ENCODE measurements around the gene TATDN2. TPM values are rescaled to one million over a fixed set of nuclear protein-coding genes. Genes with fewer than 3 reads are reported as not detected.

The TATDN2 gene, protein sequence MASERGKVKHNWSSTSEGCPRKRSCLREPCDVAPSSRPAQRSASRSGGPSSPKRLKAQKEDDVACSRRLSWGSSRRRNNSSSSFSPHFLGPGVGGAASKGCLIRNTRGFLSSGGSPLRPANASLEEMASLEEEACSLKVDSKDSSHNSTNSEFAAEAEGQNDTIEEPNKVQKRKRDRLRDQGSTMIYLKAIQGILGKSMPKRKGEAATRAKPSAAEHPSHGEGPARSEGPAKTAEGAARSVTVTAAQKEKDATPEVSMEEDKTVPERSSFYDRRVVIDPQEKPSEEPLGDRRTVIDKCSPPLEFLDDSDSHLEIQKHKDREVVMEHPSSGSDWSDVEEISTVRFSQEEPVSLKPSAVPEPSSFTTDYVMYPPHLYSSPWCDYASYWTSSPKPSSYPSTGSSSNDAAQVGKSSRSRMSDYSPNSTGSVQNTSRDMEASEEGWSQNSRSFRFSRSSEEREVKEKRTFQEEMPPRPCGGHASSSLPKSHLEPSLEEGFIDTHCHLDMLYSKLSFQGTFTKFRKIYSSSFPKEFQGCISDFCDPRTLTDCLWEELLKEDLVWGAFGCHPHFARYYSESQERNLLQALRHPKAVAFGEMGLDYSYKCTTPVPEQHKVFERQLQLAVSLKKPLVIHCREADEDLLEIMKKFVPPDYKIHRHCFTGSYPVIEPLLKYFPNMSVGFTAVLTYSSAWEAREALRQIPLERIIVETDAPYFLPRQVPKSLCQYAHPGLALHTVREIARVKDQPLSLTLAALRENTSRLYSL
- 14.0 TPM for total RNA-seq

DNA sequence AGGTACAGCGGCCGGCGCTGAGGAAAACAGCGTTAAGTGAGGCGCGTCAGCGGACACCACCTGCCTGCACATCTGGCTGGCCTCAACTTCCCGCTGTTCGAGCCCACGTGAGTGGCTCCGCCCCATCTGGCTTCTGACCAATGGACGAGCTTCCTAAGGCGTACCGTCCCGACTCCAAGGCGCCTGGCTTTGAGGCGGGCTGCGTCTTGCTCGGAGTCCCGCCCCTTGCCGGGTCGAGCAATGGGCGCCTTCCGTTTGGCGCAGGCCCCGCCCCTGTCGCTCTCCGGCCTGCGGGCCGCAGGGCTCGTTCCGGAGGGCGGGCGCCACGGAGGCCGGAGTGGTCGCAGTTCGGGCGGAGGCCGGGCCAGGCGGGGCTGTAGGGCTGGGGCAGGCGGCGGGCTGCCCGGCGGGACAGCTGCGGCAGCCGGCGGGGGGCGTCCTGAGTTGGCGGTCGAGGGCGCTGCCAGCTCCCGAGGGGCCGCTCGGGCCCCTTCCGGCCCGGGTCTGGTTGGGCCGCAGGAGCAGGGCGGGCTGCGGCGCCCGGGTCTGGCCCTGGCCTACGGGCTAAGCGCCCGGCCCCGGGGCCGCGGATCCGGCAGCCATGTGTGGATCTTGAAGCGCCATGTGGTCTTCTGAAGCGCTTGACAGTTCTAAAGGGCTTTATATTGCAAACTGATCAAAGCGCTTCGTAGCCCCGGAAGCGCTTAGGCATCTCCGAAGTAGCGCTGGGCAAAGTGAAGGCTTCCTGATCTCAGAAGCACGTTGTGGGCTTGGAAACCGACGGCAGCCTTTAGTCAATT lies at the start of gene TATDN2:
Gene TATDN2, plus strand, starts transcription at position 276 of the 800 bp plus-strand sequence. CDS start 742 bp downstream, outside the sequence.
- DNase-seq (ENCODE audit: low read depth in 2 of 3, low spot score in 2 of 3) = peak; percentile 82 to 94 (median 91)

DNA sequence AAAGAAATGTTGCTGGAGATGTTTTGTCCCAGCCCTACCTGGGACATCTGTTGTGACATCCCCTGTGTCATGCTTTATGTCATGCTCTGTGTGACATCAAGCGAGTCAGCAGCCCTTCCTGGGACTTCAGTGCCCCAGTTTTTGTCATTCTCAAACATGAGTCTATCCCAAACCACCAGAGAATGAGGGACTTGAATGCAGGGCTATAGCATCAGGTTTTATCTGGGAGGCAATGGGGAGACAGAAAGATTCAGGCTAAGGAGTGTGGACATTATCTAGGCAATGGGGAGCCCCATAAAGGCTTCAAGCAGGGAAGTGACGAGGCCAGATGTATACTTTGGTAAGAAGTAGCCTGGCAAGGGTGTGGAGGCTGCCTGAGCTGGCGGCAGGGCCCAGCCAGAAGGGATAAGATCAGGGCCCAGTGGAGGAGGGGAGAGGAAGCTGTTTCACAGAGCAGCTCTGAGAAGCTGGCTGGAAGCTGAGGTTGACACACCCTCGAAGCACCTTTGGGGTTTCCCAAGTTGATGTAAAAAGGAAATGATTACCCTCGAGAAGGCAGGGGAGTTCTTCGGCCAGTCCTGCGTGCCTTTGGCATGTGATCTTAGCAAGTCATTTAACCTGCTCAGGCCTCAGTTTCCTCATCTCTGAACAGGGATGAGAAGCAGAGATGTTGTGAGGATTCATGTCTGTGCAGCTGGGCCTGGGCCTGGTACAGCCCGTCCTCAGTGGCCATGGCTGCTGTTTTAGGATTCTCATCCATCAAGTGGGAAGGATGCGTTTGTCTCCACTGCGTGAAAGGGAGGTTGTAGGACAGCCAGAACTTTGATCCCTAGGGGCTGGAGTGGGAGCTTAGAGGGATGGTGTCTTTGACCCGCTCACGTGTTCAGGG lies 49.3 kb upstream of the TATDN2 start:
- peak; percentile 55 to 78 (median 69) for DNase-seq (ENCODE audit: low read depth in 2 of 3, low spot score in 2 of 3)

DNA sequence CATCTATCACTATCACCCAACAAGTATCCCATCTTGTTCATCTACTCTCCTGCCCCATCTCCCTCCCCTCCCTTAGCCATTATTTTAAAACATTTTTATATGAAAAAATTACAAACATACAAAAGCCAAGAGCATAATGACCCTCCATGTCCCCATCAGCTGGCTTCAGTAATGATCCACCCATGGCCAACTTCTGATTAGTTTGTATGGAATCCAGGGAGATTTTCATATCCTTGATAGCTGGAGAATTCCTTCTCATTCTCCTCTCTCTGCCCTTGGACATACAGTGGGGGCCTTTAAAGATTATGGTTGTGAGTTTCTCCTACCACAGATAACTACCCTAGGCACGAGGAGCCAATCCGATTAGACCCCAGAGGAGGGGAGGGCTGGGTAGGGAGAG lies 43.3 kb upstream of the TATDN2 start:
- DNase-seq (ENCODE audit: low read depth in 2 of 3, low spot score in 2 of 3) = no peak

DNA sequence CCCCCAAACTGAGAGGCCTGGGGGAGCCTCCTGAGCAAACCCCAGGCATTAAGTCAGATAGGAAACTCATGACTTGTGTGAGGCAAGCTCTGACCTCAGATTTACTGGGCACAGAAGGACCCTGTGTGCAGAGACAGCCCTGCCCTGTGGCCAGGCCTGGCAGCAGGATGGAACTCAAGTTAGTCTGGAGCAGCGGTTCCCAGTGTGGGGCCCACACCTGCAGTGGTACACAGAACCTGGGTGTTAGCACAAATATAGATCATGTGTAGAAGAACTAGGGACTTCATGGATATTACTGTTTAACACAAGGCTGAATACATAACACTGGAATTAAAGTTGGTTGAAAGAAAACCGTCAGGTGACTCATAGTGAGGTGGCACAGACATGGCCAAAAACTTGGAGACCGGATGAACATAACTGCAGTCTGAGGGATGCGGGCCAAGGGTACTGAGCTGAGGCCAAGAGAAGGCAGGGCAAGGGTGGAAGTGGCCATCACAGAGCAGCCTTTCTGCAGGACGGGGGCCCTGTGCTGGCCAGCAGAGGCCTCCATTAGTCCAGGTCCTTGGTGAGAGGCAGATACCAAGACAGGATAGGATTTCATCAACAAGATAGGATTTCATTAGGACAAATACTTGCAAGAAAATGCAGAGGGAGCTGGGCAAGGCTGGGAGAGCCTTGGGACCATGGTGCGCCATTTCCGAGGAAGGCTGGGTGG lies 42.7 kb upstream of the TATDN2 start:
- no peak for DNase-seq (ENCODE audit: low read depth in 2 of 3, low spot score in 2 of 3)

DNA sequence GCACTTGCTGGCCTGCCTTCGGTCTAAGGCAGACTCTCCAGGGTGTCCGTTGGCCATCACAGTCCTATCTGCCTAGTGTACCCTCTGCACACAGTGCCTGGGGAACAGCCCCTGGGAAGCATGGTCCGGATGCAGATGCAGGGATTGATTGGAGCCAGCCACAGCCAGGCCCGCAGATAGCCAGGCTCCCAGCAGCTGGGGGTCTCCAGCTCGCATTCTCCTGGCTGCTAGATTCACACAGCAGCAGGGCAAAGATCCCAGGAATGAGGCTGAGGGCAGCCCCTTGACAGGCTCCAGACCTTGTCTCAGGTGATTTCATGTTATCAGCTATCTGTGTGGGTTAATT lies 42.1 kb upstream of the TATDN2 start:
- DNase-seq (ENCODE audit: low read depth in 2 of 3, low spot score in 2 of 3) = no peak

DNA sequence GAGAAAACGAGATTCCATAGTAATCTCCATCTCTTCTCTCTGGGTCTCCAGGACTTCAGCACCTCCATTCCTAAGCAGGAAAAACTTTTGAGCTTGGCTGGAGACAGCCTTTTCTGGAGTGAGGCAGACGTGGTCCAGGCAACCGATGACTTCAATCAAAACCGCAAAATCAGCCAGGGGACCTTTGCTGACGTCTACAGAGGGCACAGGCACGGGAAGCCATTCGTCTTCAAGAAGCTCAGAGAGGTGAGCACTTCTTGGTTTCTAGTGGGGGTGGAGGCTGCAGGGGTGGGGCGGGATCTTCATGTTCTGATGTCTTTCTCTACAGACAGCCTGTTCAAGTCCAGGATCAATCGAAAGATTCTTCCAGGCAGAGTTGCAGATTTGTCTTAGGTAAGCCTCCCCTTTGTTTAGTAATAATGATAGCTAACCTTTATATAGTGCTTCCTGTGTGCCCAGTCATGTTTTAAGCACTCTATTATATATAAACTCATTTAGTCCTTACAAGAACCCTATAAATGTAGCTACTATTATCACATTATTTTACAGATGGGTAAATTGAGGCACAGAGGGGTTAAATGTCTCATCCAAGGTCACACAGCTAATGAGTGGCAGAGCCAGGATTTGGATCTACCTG lies 35.0 kb upstream of the TATDN2 start:
- DNase-seq (ENCODE audit: low read depth in 2 of 3, low spot score in 2 of 3) = no peak

DNA sequence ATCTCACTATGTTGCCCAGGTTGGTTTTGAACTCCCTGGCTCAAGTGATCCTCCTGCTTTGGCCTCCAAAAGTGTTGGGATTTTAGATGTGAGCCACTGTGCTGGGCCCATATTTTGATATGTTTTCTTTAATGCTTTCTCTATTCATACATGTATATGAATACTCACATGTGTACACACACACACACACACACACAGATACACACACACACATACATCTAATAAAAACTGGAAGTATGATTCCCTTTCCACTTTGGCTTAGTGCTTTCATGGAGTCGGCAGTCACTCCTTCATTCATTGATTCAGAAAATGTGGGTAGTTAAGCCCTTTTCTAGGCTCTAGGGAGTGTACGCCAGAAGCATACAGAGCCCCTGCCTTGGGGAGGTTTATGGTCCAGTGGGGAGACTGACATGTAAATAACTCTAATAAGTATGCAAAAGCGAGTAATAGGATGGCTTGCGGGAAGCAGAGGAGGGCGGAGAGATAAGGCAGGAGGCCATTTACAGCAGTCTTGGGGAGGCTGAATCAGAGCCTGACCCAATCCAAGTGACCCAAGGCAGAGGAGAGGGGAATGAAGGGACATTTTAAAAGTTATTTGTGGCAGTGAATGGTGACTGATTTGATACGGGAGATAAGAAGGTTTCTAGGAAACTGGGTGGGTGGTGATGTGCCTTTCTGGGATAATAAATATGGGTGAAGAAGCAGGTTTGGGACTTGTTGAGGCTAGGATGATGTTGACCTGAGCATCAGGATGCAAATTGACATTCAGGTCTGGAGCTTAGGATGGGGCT lies 32.5 kb upstream of the TATDN2 start:
- no peak for DNase-seq (ENCODE audit: low read depth in 2 of 3, low spot score in 2 of 3)

DNA sequence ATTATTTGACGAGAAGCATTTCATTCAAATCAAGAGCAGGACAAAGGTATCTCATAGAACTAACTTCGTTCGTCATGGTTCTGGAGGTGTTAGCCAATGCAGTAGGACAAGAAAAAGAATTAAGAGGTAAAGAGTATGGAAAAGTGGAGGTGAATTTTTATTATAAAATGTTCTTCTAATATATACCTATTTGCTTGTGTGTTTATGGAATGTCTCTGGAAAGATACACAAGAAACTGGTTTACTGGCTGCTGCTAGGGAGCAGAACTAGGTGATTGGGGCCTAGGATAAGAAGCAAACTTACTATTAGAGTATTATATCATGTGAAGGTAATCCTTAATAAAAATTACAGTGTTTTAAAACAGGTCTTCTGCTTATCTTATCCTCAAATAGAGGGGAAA lies 30.9 kb upstream of the TATDN2 start:
- DNase-seq (ENCODE audit: low read depth in 2 of 3, low spot score in 2 of 3) = no peak

DNA sequence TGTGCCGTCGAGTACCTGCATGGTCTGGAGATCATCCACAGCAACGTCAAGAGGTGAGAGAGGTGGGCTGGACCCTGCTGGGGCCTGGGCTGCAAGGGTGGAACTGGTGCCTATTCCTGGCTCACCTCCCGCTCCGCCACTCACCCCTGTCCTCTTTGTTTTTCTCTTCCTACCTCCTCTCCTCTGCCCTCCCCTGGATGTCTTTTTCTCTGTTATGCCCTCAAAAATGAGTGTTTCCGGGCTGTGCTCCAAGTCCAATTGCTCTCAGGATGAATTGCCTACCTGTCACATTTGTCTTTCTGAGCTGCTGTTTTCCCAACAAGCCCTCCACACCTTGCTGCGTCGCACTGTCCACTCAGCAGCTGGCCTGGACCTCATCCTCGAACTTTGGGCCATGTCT lies 28.5 kb upstream of the TATDN2 start:
- DNase-seq (ENCODE audit: low read depth in 2 of 3, low spot score in 2 of 3) = no peak

DNA sequence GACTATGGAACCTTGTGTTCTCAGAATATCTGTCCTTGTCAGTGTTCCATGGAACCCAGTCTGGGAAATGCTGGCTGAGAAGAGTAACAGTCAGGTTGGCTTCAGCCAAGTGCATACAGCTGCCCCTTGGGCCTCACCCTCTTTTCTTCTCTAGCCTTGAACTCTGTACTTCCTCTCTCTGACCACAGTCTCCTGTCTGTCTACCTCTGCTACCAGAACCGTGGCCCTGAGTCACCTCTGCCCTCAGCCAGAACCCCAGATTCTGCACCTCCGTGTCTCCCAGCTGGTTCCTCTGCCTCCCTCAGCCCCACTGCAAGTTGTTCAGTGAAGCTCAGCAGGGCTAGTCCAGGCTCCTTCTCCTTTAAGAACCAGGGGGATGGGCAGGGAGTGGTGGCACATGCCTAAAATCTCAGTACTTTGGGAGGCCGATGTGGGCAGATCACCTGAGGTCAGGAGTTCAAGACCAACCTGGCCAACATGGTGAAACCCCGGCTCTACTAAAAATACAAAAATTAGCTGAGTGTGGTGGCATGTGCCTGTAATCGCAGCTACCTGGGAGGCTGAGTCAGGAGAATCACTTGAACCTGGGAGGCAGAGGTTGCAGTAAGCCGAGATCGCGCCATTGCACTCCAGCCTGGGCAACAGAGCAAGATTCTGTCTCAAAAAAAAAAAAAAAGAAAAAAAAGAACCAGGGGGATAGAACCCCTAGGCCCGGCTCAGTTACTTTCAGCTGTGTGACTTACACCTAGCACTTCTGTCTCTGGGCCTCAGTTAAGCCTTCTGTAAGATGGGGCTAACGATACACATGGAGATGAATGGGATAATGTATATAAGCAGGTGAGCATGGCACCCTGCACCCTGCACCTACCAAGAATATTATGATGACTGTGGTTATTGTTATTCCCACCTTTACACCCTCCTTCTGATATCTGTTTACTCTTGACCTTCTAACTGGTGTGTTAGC lies 24.3 kb upstream of the TATDN2 start:
- peak in 2 of 3 donors; percentile 59 to 67 for DNase-seq (ENCODE audit: low read depth in 2 of 3, low spot score in 2 of 3)

DNA sequence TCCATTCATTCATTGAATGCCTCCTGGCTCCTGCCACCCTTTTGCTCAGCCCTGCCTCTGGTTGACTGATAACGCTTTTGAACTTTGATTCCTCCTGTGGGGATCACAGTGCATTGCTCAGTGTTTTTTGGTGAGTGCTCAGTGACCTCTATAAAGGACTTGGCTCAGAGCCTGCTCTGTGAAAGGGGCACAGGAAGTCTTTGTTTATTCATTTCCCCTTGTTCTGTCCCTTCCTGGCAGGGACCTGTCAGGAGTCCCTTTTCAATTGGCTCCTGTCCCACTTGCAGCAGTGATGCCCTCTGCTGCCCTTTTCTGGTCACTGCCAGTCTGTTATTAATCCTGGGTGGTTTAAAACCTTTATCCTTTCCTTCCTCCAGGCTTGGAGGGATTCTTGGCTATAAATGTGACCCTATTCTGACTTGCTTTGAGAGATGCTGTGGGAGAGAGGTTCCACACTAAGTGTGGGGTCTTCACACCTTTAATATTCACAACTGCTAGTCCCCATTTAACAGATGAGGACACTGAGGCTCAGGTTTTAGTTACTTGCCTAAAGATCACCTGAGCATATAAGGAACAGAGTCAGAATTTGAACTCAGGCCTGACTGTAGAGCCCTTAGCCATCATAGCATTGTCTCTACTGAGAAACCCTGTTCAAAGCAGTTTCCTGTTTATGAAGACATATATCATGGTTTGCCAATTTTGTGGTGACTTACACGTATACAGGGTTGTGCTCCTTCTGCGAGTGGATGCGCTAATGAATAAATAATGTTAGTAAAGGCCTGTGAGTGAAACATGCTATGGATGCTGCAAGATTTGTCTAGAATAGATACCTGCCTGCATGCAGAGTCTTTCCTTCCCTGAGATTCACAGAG lies 23.2 kb upstream of the TATDN2 start:
- DNase-seq (ENCODE audit: low read depth in 2 of 3, low spot score in 2 of 3) = peak in 2 of 3 donors; percentile 63 to 78

DNA sequence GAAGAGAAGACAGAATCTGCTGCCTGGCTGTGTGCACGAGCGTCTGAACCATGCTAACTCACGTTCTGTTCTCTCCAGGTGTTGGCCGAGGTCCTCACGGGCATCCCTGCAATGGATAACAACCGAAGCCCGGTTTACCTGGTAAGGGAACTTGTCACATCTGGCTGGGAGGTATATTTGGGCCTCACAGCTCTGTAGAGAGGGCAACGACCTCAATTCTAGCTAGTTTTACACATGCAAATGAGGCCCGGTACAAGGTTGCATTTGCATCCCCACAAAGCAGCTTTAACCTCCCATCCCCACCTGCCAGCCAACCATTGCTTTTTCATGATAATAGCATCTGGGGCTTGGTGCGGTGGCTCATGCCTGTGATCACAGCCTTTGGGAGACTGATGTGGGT lies 22.0 kb upstream of the TATDN2 start:
- DNase-seq (ENCODE audit: low read depth in 2 of 3, low spot score in 2 of 3) = no peak

DNA sequence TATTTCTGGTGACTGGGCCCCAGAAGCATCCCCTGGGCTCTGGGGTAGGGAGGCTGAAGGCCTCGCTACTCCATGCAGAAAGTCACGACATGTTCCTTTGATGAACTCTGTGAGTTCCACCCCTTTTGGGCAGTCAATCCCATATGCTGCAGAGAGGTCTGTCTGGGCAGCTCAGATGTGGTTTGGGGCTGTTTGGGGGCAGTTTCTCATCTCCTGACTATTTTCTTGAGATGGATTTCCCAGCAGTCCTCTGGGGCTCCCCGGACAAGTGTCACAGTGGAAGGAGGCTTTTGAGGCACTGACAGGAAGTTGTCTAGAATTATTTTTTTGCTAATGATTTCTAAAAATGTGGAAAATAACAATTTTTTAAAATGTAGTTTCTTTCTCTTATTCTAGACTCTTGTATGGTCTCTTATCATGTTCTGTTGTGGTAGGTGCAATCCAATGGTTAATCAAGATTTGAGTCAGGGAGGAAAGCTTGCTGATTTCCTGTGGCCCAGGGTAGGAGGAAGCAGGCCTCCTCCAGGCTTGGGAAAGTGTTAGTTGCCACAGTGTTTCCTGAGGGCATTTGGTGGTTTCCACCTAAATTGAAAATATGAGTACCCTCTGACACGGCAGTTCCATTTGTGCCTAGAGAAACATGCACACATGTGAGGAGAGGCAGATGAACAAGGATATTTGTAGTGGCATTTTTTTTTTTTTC lies 19.9 kb upstream of the TATDN2 start:
- peak in 2 of 3 donors; percentile 62 to 65 for DNase-seq (ENCODE audit: low read depth in 2 of 3, low spot score in 2 of 3)

DNA sequence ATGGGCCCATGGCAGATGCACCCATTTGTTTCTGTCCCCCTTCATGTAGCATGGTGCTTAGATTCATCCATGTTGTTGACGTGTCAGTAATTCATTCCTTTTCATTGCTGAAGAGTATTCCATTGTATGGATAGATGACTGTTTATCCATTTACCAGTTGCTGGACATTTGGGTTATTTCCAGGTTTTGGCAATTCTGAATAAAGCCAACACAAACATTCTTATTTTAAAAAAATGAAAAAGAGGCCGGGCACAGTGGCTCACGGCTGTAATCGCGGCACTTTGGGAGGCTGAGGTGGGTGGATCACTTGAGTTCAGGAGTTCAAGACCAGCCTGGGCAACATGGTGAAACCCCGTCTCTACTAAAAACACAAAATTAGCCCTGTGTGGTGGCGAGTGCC lies 18.7 kb upstream of the TATDN2 start:
- no peak for DNase-seq (ENCODE audit: low read depth in 2 of 3, low spot score in 2 of 3)

DNA sequence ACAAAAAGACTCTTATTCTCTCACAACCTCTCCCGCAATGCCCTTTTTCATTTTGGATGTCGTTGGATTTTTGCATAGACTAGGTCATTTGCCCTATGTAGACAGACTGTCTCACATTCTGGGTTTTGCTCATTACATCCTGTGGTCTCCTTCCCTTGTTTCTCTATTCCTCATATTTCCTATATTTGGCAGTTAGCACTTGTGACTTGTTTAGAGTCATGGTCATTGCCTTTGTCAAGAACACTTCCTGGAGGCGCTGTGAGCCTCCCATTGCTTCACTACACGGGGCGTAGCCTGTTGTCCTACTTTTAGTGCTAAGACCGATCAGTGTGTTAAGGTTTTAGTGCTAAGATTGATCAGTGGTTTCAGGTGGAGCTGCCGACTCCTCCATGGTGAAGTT lies 16.1 kb upstream of the TATDN2 start:
- DNase-seq (ENCODE audit: low read depth in 2 of 3, low spot score in 2 of 3) = no peak

DNA sequence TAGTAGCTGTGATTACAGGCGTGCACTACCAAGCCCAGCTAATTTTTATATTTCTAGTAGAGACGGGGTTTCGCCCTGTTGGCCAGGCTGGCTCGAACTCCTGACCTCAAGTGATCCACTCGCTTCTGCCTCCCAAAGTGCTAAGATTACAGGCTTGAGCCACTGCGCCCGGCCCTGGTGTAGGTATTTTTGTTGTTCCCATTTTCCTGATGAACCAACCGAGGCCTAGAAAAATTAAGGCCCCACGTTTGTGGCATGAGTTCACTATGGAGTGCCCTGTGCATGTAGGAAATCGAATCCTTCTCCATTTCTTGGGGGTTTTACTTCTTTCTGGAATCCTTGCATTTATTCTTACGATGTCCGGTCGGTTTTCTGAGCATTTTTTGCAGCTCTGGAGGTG lies 14.3 kb upstream of the TATDN2 start:
- no peak for DNase-seq (ENCODE audit: low read depth in 2 of 3, low spot score in 2 of 3)

Data from hematopoietic multipotent progenitor cell (in vitro differentiated cells).